Measurements from ENCODE around the gene CAMTA1. TPM values are rescaled to one million over a fixed set of nuclear protein-coding genes. Genes with fewer than 3 reads are reported as not detected.
"Not testable (repeated sequence)": the region's sequence is repeated elsewhere in the genome, so short reads cannot be mapped to it uniquely, and the experiment has no call there.

The CAMTA1 gene
- total and polyA plus RNA-seq, 3 experiments from 2014 or later: 60.2 to 79.0 (median 61.7) TPM

DNA sequence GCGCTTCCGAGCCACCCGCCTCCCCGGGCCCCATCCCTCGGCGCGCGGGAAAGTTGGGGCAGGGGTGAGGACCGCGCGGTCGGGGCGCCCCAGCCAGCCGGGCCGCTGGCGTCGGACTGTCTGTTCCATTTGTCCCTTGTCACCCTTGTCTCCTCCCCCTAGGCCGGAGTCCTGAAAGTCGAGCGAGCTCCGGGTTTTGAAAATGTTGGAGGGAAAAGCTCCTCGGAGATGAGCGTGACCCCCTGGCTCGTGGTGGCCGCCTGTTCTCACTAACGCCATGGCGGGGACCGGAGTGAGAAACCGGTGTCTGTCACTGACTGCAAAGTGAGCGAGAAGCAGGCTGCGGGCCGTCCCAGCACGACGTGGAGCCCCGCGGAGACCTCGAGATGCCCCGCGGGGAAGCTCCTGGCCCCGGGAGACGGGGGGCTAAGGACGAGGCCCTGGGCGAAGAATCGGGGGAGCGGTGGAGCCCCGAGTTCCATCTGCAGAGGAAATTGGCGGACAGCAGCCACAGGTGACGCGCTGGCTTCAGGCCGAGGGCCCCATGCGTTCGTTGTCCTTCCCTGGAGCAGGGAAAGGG lies 999.3 kb downstream of the CAMTA1 start:
- Histone ChIP-seq H3K27me3 (ENCODE audit: insufficient read depth, low read length, poor library complexity, severe bottlenecking) (no peaks in the 10 kb centered on the region), H3K9me3 (ENCODE audit: low read length) (no peaks in the 10 kb centered on the region), H3K36me3 (ENCODE audit: insufficient read depth, low read length) (no peaks in the 10 kb centered on the region), H3K4me1 (ENCODE audit: insufficient read depth, low read length) (peaks cover 25% of the 10 kb centered on the region), H3K27ac (ENCODE audit: low read depth, low read length) (no peak overlapping the region), H3K4me3 (ENCODE audit: low read length) (no peak overlapping the region)
- peaks cover 4 to 38% (median 9%) of the 10 kb centered on the region in 3 donors for H3K36me3 Mint-ChIP-seq
- peak overlapping the region in 6 of 8 donors; percentile 25 to 84 (median 76) for H3K27ac Mint-ChIP-seq
- ChIA-PET POLR2A (no interaction called here), CTCF (no interaction called here)
- no peaks in the 10 kb centered on the region for H3K27me3 Mint-ChIP-seq
- DNase-seq: peak in 2 of 5 donors; percentile 5 to 53
- peaks cover 25 to 35% (median 30%) of the 10 kb centered on the region in 3 donors for H3K4me1 Mint-ChIP-seq
- no peaks in the 10 kb centered on the region for H3K9me3 Mint-ChIP-seq
- peak overlapping the region; percentile 63 to 84 (median 68) for H3K4me3 Mint-ChIP-seq

- POLR2A ChIA-PET: no interaction called here
- DNase-seq: no peak
- Histone ChIP-seq H3K36me3 (ENCODE audit: insufficient read depth, low read length) (no peaks in the 10 kb centered on the region), H3K4me1 (ENCODE audit: insufficient read depth, low read length) (peaks cover 25% of the 10 kb centered on the region), H3K27me3 (ENCODE audit: insufficient read depth, low read length, poor library complexity, severe bottlenecking) (no peaks in the 10 kb centered on the region), H3K27ac (ENCODE audit: low read depth, low read length) (no peak overlapping the region), H3K4me3 (ENCODE audit: low read length) (no peak overlapping the region), H3K9me3 (ENCODE audit: low read length) (no peaks in the 10 kb centered on the region)
- no peaks in the 10 kb centered on the region for H3K27me3 Mint-ChIP-seq
- peaks cover 25 to 35% (median 30%) of the 10 kb centered on the region in 3 donors for H3K4me1 Mint-ChIP-seq
- H3K36me3 Mint-ChIP-seq: peaks cover 8 to 38% (median 14%) of the 10 kb centered on the region in 3 donors
- CTCF ChIA-PET: no interaction called here
- peak overlapping the region; percentile 25 to 92 (median 82) for H3K27ac Mint-ChIP-seq
- peaks cover 0 to 5% (median 1%) of the 10 kb centered on the region in 5 donors for H3K9me3 Mint-ChIP-seq
- peak overlapping the region; percentile 63 to 77 (median 68) for H3K4me3 Mint-ChIP-seq
Observed at GRCh38 chr1:7785108-7785507, 999.9 kb downstream of the CAMTA1 start.

GRCh38 chr1:7786795-7787194 lies 1001.5 kb downstream of the CAMTA1 start:
- H3K4me3 ChIP-seq (ENCODE audit: low read length): no peak overlapping the region
- H3K27ac ChIP-seq (ENCODE audit: low read depth, low read length): no peak overlapping the region
- Mint-ChIP-seq H3K27me3 (no peaks in the 10 kb centered on the region), H3K4me3 (peak overlapping the region in 1 of 7 donors; percentile 72), H3K4me1 (peaks cover 18 to 23% (median 20%) of the 10 kb centered on the region in 3 donors), H3K36me3 (peaks cover 15 to 42% (median 30%) of the 10 kb centered on the region in 3 donors), H3K9me3 (peaks cover 4 to 14% (median 11%) of the 10 kb centered on the region in 5 donors), H3K27ac (peak overlapping the region in 1 of 8 donors; percentile 25)
- ChIA-PET POLR2A (no interaction called here), CTCF (no interaction called here)
- DNase-seq: no peak
- H3K9me3 ChIP-seq (ENCODE audit: low read length): peaks cover 12% of the 10 kb centered on the region
- H3K27me3 ChIP-seq (ENCODE audit: insufficient read depth, low read length, poor library complexity, severe bottlenecking): no peaks in the 10 kb centered on the region
- H3K36me3 ChIP-seq (ENCODE audit: insufficient read depth, low read length): no peaks in the 10 kb centered on the region
- H3K4me1 ChIP-seq (ENCODE audit: insufficient read depth, low read length): peaks cover 18% of the 10 kb centered on the region

DNA sequence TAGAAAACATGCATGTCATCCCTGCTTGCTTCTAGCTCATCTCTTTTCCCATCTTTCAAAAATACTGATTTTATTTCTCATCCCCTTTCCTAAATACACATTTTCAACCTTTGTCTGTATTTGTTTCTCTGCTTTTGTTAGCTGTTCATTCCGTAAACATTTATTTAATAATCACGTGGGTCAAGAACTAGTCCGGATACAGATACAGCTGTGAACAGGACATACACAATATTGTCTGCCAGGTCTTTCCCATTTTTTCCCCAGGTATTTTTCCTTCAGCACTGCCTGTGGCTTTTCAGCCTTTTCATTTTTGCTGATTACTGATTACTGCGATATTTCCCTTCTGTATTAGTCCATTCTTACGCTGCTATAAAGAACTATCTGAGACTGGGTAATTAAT lies 1004.6 kb downstream of the CAMTA1 start:
- Mint-ChIP-seq H3K4me3 (no peak overlapping the region), H3K9me3 (peaks cover 4 to 16% (median 12%) of the 10 kb centered on the region in 5 donors), H3K36me3 (peaks cover 23 to 46% (median 38%) of the 10 kb centered on the region in 3 donors), H3K4me1 (peaks cover 7 to 9% (median 8%) of the 10 kb centered on the region in 3 donors), H3K27ac (no peak overlapping the region), H3K27me3 (no peaks in the 10 kb centered on the region)
- POLR2A ChIA-PET: no interaction called here
- no peak for DNase-seq
- Histone ChIP-seq H3K36me3 (ENCODE audit: insufficient read depth, low read length) (no peaks in the 10 kb centered on the region), H3K9me3 (ENCODE audit: low read length) (peaks cover 12% of the 10 kb centered on the region), H3K27ac (ENCODE audit: low read depth, low read length) (no peak overlapping the region), H3K27me3 (ENCODE audit: insufficient read depth, low read length, poor library complexity, severe bottlenecking) (no peaks in the 10 kb centered on the region), H3K4me3 (ENCODE audit: low read length) (no peak overlapping the region), H3K4me1 (ENCODE audit: insufficient read depth, low read length) (peaks cover 2% of the 10 kb centered on the region)
- CTCF ChIA-PET: interaction anchor here (0.9 kb wide), 1 partner anchor 116 kb away, joined by 3 read pairs; no protein-coding TSS in a partner anchor

DNA sequence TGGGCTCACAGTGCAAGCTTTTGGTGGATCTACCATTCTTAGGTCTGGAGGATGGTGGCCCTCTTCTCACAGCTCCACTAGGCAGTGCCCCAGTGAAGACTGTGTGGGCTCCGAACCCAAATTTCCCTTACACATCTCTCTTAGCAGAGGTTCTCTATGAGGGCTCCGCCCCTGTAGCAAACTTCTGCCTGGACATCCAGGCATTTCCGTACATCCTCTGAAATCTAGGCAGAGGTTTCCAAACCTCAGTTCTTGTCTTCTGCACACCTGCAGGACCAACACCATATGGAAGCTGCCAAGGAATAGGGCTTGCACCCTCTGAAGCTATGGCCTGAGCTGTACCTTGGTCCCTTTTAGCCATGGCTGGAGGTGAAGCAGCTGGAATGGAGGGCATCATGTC lies 1005.8 kb downstream of the CAMTA1 start:
- H3K27me3 Mint-ChIP-seq; DNase-seq; H3K27me3 ChIP-seq (ENCODE audit: insufficient read depth, low read length, poor library complexity, severe bottlenecking); H3K4me1 ChIP-seq (ENCODE audit: insufficient read depth, low read length); H3K36me3 ChIP-seq (ENCODE audit: insufficient read depth, low read length); H3K27ac ChIP-seq (ENCODE audit: low read depth, low read length); H3K4me1 Mint-ChIP-seq; CTCF ChIA-PET; H3K4me3 Mint-ChIP-seq; H3K27ac Mint-ChIP-seq; H3K4me3 ChIP-seq (ENCODE audit: low read length); POLR2A ChIA-PET: not testable (repeated sequence)
- H3K9me3 ChIP-seq (ENCODE audit: low read length): peaks cover 12% of the 10 kb centered on the region
- peaks cover 4 to 16% (median 12%) of the 10 kb centered on the region in 5 donors for H3K9me3 Mint-ChIP-seq
- H3K36me3 Mint-ChIP-seq: peaks cover 23 to 43% (median 42%) of the 10 kb centered on the region in 3 donors

- Histone ChIP-seq H3K4me1 (ENCODE audit: insufficient read depth, low read length) (no peaks in the 10 kb centered on the region), H3K36me3 (ENCODE audit: insufficient read depth, low read length) (no peaks in the 10 kb centered on the region), H3K4me3 (ENCODE audit: low read length) (no peak overlapping the region), H3K27ac (ENCODE audit: low read depth, low read length) (no peak overlapping the region), H3K27me3 (ENCODE audit: insufficient read depth, low read length, poor library complexity, severe bottlenecking) (no peaks in the 10 kb centered on the region), H3K9me3 (ENCODE audit: low read length) (peaks cover 9% of the 10 kb centered on the region)
- peaks cover 18 to 29% (median 25%) of the 10 kb centered on the region in 3 donors for H3K36me3 Mint-ChIP-seq
- H3K9me3 Mint-ChIP-seq: peaks cover 4 to 11% (median 8%) of the 10 kb centered on the region in 5 donors
- POLR2A ChIA-PET: no interaction called here
- H3K4me1 Mint-ChIP-seq: no peaks in the 10 kb centered on the region
- DNase-seq: no peak
- CTCF ChIA-PET: no interaction called here
- no peaks in the 10 kb centered on the region for H3K27me3 Mint-ChIP-seq
- H3K4me3 Mint-ChIP-seq: no peak overlapping the region
- H3K27ac Mint-ChIP-seq: peak overlapping the region in 4 of 8 donors; percentile 18 to 91 (median 42)
Observed at GRCh38 chr1:7795406-7795805, 1010.2 kb downstream of the CAMTA1 start.

DNA sequence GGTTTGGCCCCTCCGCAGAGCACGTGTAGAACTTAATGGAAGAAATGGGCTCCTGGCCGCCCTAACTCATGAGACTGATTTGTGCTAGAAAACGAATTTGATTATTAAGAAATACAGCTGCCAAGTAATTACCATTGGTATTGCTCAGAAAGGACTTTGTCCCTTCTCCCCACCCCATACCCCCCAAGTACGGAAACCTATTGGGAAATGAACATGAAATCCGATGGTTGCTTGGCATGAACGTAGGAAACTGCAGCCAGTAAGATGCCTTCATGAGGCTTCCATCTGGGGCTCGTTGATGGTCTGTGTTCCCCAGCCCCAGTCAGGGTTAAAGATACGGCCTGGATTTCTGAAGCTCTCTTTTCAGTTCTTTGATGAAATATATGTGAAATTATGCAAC lies 1020.2 kb downstream of the CAMTA1 start:
- Histone ChIP-seq H3K9me3 (ENCODE audit: low read length) (no peaks in the 10 kb centered on the region), H3K27ac (ENCODE audit: low read depth, low read length) (no peak overlapping the region), H3K27me3 (ENCODE audit: insufficient read depth, low read length, poor library complexity, severe bottlenecking) (no peaks in the 10 kb centered on the region), H3K36me3 (ENCODE audit: insufficient read depth, low read length) (no peaks in the 10 kb centered on the region), H3K4me3 (ENCODE audit: low read length) (no peak overlapping the region), H3K4me1 (ENCODE audit: insufficient read depth, low read length) (no peaks in the 10 kb centered on the region)
- DNase-seq: no peak
- no peaks in the 10 kb centered on the region for H3K27me3 Mint-ChIP-seq
- CTCF ChIA-PET: interaction anchor here (1.4 kb wide), 1 partner anchor 8 kb away, joined by 3 read pairs; no protein-coding TSS in a partner anchor
- POLR2A ChIA-PET: no interaction called here
- peak overlapping the region in 1 of 8 donors; percentile 14 for H3K27ac Mint-ChIP-seq
- no peaks in the 10 kb centered on the region for H3K4me1 Mint-ChIP-seq
- peaks cover 4 to 45% (median 9%) of the 10 kb centered on the region in 3 donors for H3K36me3 Mint-ChIP-seq
- H3K4me3 Mint-ChIP-seq: no peak overlapping the region
- H3K9me3 Mint-ChIP-seq: no peaks in the 10 kb centered on the region

DNA sequence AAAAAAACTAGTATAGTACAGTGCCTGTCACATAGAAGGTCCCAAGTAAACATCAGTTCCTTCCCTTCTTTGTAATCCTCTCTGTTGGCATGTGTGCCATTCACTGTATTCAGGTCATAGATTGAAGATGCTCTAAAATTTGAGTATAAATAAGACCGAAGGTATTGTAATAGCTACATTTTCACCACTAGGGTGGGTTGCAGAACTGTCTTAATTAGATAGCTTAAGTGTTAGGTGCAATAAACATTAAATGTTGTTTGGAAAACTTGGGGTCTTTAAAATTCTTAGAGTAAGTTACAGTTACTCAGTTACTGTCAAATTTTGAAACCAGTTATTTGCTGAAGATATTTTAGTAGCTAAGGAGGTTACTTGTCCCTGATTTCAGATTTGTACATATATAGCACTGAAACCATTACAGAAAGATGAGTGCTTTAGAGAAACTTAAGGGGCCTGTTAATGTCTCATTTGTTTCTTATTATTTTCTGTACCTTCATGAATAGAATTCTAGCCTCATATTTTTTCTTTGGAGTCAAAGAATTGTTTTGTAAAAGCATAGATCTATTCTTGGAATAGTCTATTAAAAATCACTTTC lies 1023.1 kb downstream of the CAMTA1 start:
- H3K4me3 Mint-ChIP-seq: no peak overlapping the region
- Histone ChIP-seq H3K27ac (ENCODE audit: low read depth, low read length) (no peak overlapping the region), H3K4me1 (ENCODE audit: insufficient read depth, low read length) (no peaks in the 10 kb centered on the region), H3K27me3 (ENCODE audit: insufficient read depth, low read length, poor library complexity, severe bottlenecking) (no peaks in the 10 kb centered on the region), H3K36me3 (ENCODE audit: insufficient read depth, low read length) (no peaks in the 10 kb centered on the region), H3K9me3 (ENCODE audit: low read length) (peaks cover 2% of the 10 kb centered on the region), H3K4me3 (ENCODE audit: low read length) (no peak overlapping the region)
- no peak for DNase-seq
- peaks cover 10 to 61% (median 24%) of the 10 kb centered on the region in 3 donors for H3K36me3 Mint-ChIP-seq
- peaks cover 5 to 6% (median 6%) of the 10 kb centered on the region in 5 donors for H3K9me3 Mint-ChIP-seq
- ChIA-PET POLR2A (no interaction called here), CTCF (interaction anchor here (1.0 to 1.3 kb wide), 2 partner anchors 13 to 168 kb away, joined by 4 to 5 read pairs; no protein-coding TSS in a partner anchor)
- H3K27me3 Mint-ChIP-seq: no peaks in the 10 kb centered on the region
- H3K27ac Mint-ChIP-seq: no peak overlapping the region
- no peaks in the 10 kb centered on the region for H3K4me1 Mint-ChIP-seq

Measured in CD8-positive, alpha-beta memory T cell (primary cell).